OCI-LY3 (cell line): Measurements from ENCODE around the gene MEX3C.

Experiments
- H2AFZ ChIP-seq: fragments of 200-600, 300-600 bp; shearing (Covaris generic); 2 replicates; pipeline ENCODE4 v1.6.0; 2014; ENCODE audit warnings: antibody characterized with exemption, low read depth, low read length
- H3K27ac ChIP-seq: fragments of 200-600, 300-600 bp; sonication (generic); 2 replicates; pipeline ENCODE4 v1.5.1; 2014; ENCODE audit warnings: mild to moderate bottlenecking, low read length, moderate library complexity, mixed read lengths
- H3K27me3 ChIP-seq: fragments of 200-600, 300-600 bp; sonication (generic); 2 replicates; pipeline ENCODE4 v1.6.1; 2014; ENCODE audit warnings: low read depth, low read length, mixed read lengths
- H3K36me3 ChIP-seq: fragments of 200-600, 300-600 bp; sonication (generic); replicated peaks from 2 replicates; pipeline ENCODE3; 2014; ENCODE audit warnings: low read depth, low read length, mixed read lengths
- H3K4me1 ChIP-seq: fragments of 300-600, 200-600 bp; sonication (generic); 2 replicates; pipeline ENCODE4 v1.6.1; 2014; ENCODE audit warnings: low read length, mixed read lengths
- H3K4me2 ChIP-seq: fragments of 200-600, 300-600 bp; sonication (generic); 2 replicates; pipeline ENCODE4 v1.6.1; 2014; ENCODE audit warnings: low read length, mixed read lengths
- H3K4me3 ChIP-seq: fragments of 300-600, 200-600 bp; sonication (generic); 2 replicates; pipeline ENCODE4 v1.5.1; 2014; ENCODE audit warnings: antibody characterized with exemption, mild to moderate bottlenecking, low read length, moderate library complexity
- H3K79me2 ChIP-seq: fragments of 300-600, 200-600 bp; shearing (Covaris generic); 2 replicates; pipeline ENCODE4 v1.6.1; 2014; ENCODE audit warnings: mild to moderate bottlenecking, low read length, mixed read lengths
- H3K9ac ChIP-seq: fragments of 300-600, 200-600 bp; shearing (Covaris generic); 2 replicates; pipeline ENCODE4 v1.6.0; 2014; ENCODE audit warnings: mild to moderate bottlenecking, low read length, moderate library complexity
- H3K9me3 ChIP-seq: fragments of 200-600, 300-600 bp; shearing (Covaris generic); 2 replicates; pipeline ENCODE4 v1.6.1; 2014; ENCODE audit warnings: low read length, mixed read lengths; ENCODE audit not compliant: insufficient read depth
- H4K20me1 ChIP-seq: fragments of 200-600, 300-600 bp; sonication (generic); 2 replicates; pipeline ENCODE4 v1.6.1; 2016; ENCODE audit warnings: low read length, mixed read lengths; ENCODE audit not compliant: insufficient read depth
- CTCF ChIP-seq: fragments of 200-600, 300-600 bp; sonication (generic); IDR thresholded peaks from 2 replicates; pipeline ENCODE4 v1.5.1; 2014; ENCODE audit warnings: antibody characterized with exemption, low read length, low read depth
- EZH2phosphoT487 ChIP-seq: fragments of 200-600 bp; shearing (Covaris generic); IDR thresholded peaks from 2 replicates; pipeline ENCODE4 v1.6.1; 2018; ENCODE audit warnings: antibody characterized with exemption, mixed run types, low read depth

MEX3C gene

GRCh38 chr18:51170664-51171063, 26.8 kb downstream of the MEX3C start:
- TF ChIP-seq CTCF = no peak
- no peak for TF ChIP-seq EZH2phosphoT487
- H3K36me3 ChIP-seq = peaks cover 27% of the 10 kb centered on the region
- H3K9me3 ChIP-seq = no peaks in the 10 kb centered on the region
- no peak overlapping the region for H3K9ac ChIP-seq
- H3K79me2 ChIP-seq = peaks cover 57% of the 10 kb centered on the region
- peaks cover 47% of the 10 kb centered on the region for H3K4me1 ChIP-seq
- H4K20me1 ChIP-seq = peaks cover 6% of the 10 kb centered on the region
- H3K27me3 ChIP-seq = no peaks in the 10 kb centered on the region
- peak overlapping the region; percentile 74; the same call in 1 of the 2 replicates for H3K27ac ChIP-seq
- peak overlapping the region; percentile 59 for H3K4me2 ChIP-seq
- no peak overlapping the region for H3K4me3 ChIP-seq
- H2AFZ ChIP-seq = no peak overlapping the region

- H3K9me3 ChIP-seq = no peaks in the 10 kb centered on the region
- peaks cover 47% of the 10 kb centered on the region for H3K4me1 ChIP-seq
- H3K4me3 ChIP-seq = no peak overlapping the region
- H3K9ac ChIP-seq = no peak overlapping the region
- H3K79me2 ChIP-seq = peaks cover 48% of the 10 kb centered on the region
- no peak for TF ChIP-seq CTCF
- no peak for TF ChIP-seq EZH2phosphoT487
- H3K36me3 ChIP-seq = peaks cover 19% of the 10 kb centered on the region
- 0 out of 2 replicates have a peak overlapping the region, but pooled peaks have one; percentile 0 for H3K4me2 ChIP-seq
- 0 out of 2 replicates have a peak, but pooled peaks cover 3% of the 10 kb centered on the region for H4K20me1 ChIP-seq
- H3K27ac ChIP-seq = no peak overlapping the region
- H3K27me3 ChIP-seq = no peaks in the 10 kb centered on the region
- no peak overlapping the region for H2AFZ ChIP-seq
Observed at GRCh38 chr18:51169731-51170130, 27.8 kb downstream of the MEX3C start.

DNA sequence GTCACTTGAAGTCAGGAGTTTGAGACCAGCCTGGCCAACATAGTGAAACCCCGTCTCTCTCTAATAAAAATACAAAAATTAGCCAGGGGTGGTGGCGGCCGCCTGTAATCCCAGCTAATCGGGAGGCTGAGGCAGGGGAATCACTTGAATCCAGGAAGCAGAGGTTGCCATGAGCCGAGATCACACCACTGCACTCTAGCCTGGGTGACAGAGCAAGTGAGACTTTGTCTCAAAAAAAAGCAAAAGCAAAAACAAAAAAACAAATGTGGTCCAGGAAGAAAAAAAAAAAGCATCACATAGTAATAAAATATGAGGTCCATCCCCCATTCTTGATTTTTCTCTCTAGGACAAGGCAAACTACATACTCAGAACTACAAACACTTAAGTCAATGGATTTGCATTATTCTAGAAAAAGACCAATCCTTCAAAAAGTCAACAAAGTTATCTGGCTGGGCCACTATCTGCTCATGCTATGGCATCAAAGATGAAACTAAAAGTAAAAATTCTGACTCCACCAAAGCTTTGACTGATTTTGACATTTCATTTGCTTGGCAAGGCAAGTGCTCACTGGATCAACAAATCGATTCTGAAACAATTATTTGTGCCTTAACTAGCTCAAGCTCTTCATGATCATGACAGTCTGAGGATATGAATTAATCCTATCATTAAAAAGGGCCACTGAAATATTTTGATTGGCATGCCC, 28.4 kb downstream of the MEX3C start:
- Histone ChIP-seq H3K4me1 (peaks cover 47% of the 10 kb centered on the region), H3K9me3 (no peaks in the 10 kb centered on the region), H3K9ac (no peak overlapping the region), H4K20me1 (0 out of 2 replicates have a peak, but pooled peaks cover 3% of the 10 kb centered on the region), H3K27me3 (no peaks in the 10 kb centered on the region), H3K27ac (no peak overlapping the region), H3K4me3 (no peak overlapping the region), H3K36me3 (peaks cover 15% of the 10 kb centered on the region), H3K4me2 (0 out of 2 replicates have a peak overlapping the region, but pooled peaks have one; percentile 0), H3K79me2 (peaks cover 42% of the 10 kb centered on the region), H2AFZ (no peak overlapping the region)
- TF ChIP-seq CTCF (no peak), EZH2phosphoT487 (no peak)

DNA sequence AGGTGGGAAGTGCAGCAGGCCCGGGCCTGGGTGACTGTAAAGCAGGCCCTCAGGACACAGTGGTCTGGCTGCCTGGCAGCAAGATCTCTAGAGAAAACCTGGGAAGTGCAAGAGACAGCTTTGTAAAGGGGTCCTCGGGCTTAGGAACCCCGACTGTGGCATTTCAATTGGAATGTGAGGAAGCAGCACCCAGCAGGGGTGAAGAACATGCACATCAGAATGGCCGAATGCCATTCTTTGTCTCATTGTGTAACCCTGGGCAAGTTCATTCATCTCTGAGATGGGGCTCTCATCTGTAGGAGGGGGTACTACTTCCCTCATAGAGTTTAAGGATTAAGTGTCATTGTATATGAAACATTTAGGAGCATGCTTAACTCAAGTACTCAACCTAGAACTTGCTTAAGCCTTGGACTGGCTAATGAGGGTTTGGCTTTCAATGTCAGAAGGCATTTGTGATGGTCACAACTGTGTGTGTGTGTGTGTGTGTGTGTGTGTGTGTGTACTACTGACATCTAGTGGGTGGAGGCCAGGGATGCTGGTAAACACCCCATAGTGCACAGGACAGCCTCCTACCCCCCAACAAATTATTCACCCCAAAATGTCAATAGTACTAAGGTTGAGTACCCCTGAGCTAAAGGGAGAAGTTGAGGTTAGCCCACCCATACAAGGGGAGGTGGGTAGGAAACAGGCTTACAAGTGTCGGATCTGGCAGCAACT, 29.3 kb downstream of the MEX3C start:
- Histone ChIP-seq H3K9ac (no peak overlapping the region), H3K27ac (no peak overlapping the region), H4K20me1 (0 out of 2 replicates have a peak, but pooled peaks cover 3% of the 10 kb centered on the region)

More for the DNA sequence above, 29.3 kb downstream of the MEX3C start:
- peaks cover 47% of the 10 kb centered on the region for H3K4me1 ChIP-seq
- H3K4me2 ChIP-seq = peak overlapping the region; percentile 3; the same call in 1 of the 2 replicates
- no peaks in the 10 kb centered on the region for H3K9me3 ChIP-seq
- H3K36me3 ChIP-seq = peaks cover 6% of the 10 kb centered on the region
- H2AFZ ChIP-seq = no peak overlapping the region
- H3K79me2 ChIP-seq = peaks cover 33% of the 10 kb centered on the region
- H3K27me3 ChIP-seq = no peaks in the 10 kb centered on the region
- TF ChIP-seq CTCF (peak; percentile 65), EZH2phosphoT487 (no peak)
- no peak overlapping the region for H3K4me3 ChIP-seq
